Caki2 (cell line): ENCODE data around the gene ISL2. TPM values are rescaled to one million over a fixed set of nuclear protein-coding genes. Genes with fewer than 3 reads are reported as not detected.

Source experiments
- DNase-seq: peaks from one replicate; pipeline ENCODE4 v3.0.0-alpha.2; 2015; ENCODE audit warnings: low read depth
- in situ Hi-C: cut with HindIII; loops from 2 replicates; pipeline ENCODE4 v1.10.0; 2016; ENCODE audit warnings: low sequenced_read_pairs, low pct_unique_long_range_greater_than_20kb, mixed read lengths
- total RNA-seq: library from RNA; depleted of rRNA; stranded (reverse); fragments of >200 nt; shearing (Covaris generic); gene quantifications from 2 replicates; pipeline ENCODE4 v1.2.3, GENCODE V29; 2014; ENCODE audit warnings: low replicate concordance

Gene ISL2
- total RNA-seq, 1 experiment from 2014 or later = 8.1 TPM

DNA sequence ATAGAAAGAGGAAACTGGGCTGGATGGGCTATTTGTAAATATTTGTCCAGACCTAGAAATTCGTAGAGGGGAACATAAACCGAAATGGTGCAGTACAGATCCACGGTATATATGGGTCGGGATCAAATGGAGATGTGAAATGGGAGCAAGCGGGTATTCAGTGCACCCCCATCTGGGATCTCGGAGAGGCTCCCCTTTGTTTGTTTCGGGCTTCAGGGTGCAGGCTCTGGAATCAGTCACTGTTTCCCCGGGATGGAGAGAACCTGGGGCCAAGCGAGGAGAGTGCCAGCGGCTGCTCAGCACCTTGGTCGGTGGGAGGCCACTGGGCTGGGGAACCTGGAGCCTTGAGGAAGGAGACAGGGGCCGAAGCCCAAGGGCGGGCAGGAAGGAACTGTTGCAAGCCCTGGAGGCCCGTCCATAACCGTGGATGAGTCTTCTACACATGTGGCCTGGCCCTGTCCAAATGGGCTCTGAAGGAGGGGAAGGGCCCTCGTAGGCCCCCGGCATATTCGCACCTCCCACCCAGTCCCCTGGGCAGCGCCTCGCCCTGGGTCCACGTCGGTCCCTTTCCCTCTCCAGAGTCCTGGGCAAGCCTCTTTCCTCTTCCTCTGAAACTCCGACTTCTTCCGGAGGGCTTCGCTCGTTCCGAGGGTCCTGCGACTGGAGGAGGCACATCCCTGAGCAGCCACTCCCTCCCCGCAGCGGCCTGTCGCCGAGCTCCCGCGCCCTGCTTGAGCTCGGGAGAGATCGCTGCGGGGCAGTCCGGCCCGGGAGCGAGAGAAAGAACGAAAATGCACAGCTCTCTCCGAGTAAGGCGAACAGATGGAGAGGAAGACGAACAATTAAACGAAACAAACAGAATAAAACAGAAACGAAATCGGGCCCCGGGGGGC lies 3.0 kb downstream of the ISL2 start:
- no peak for DNase-seq
- in situ Hi-C loops = no loop called here

DNA sequence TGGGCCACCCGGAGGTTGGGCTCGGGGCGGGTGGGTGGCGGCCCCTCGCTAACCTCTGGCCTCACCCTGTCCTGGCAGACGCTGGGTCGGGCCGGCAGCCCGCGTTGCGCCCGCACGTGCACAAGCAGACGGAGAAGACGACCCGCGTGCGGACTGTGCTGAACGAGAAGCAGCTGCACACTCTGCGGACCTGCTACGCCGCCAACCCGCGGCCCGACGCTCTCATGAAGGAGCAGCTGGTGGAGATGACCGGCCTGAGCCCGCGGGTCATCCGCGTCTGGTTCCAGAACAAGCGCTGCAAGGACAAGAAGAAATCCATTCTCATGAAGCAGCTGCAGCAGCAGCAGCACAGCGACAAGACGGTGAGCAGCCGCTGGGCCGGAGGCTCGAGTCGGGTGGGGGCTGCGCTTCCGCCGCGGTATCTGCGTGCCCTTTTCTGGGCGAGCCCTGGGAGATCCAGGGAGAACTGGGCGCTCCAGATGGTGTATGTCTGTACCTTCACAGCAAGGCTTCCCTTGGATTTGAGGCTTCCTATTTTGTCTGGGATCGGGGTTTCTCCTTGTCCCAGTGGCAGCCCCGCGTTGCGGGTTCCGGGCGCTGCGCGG lies 3.7 kb downstream of the ISL2 start:
- no peak for DNase-seq
- in situ Hi-C loops = no loop called here

DNA sequence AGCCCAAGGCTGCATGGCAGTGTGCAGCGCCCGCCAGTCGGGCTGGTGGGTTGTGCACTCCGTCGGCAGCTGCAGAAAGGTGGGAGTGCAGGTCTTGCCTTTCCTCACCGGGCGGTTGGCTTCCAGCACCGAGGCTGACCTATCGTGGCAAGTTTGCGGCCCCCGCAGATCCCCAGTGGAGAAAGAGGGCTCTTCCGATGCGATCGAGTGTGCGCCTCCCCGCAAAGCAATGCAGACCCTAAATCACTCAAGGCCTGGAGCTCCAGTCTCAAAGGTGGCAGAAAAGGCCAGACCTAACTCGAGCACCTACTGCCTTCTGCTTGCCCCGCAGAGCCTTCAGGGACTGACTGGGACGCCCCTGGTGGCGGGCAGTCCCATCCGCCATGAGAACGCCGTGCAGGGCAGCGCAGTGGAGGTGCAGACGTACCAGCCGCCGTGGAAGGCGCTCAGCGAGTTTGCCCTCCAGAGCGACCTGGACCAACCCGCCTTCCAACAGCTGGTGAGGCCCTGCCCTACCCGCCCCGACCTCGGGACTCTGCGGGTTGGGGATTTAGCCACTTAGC lies 4.3 kb downstream of the ISL2 start:
- in situ Hi-C loops = no loop called here
- no peak for DNase-seq

DNA sequence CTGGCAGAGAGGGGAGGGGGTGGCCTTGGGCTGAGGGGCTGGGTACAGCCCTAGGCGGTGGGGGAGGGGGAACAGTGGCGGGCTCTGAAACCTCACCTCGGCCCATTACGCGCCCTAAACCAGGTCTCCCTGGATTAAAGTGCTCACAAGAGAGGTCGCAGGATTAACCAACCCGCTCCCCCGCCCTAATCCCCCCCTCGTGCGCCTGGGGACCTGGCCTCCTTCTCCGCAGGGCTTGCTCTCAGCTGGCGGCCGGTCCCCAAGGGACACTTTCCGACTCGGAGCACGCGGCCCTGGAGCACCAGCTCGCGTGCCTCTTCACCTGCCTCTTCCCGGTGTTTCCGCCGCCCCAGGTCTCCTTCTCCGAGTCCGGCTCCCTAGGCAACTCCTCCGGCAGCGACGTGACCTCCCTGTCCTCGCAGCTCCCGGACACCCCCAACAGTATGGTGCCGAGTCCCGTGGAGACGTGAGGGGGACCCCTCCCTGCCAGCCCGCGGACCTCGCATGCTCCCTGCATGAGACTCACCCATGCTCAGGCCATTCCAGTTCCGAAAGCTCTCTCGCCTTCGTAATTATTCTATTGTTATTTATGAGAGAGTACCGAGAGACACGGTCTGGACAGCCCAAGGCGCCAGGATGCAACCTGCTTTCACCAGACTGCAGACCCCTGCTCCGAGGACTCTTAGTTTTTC lies 4.9 kb downstream of the ISL2 start:
- DNase-seq = no peak
- in situ Hi-C loops = no loop called here

DNA sequence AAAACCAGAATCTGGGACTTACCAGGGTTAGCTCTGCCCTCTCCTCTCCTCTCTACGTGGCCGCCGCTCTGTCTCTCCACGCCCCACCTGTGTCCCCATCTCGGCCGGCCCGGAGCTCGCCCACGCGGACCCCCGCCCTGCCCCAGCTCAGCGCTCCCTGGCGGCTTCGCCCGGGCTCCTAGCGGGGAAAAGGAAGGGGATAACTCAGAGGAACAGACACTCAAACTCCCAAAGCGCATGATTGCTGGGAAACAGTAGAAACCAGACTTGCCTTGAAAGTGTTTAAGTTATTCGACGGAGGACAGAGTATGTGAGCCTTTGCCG lies 5.4 kb downstream of the ISL2 start:
- DNase-seq = no peak
- in situ Hi-C loops = no loop called here

DNA sequence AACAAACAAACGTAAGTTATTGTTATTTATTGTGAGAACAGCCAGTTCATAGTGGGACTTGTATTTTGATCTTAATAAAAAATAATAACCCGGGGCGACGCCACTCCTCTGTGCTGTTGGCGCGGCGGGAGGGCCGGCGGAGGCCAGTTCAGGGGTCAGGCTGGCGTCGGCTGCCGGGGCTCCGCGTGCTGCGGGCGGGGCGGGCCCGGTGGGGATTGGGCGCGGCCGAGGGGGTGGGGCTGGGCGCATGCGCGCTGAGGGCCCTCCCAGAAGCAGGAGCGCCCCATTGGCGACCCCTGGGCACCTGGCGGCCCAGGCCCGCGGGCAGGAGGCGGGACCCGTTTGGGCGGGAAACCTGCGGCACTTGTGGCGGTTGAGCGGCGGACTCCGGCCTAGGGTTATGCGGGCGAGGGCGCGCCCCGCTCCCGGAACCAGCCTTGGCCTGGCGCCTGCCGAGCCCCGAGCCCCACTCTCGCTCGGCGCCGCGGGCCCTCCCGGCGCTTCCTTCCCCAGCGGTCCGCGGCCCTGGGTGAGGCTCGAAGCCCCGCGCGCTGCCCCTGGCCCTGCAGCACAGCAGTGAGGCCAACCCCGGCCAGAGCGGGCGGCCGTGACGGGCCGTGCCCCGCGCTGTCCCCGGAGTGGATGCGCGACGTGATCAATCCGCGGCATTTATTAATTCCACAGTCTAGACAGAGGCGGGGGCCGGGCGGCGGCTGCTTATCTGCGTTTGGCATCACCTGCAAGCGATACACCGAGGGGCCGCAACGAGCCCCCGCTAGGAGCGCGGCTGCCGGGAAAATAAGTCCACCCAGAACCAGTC lies 6.0 kb downstream of the ISL2 start:
- no peak for DNase-seq
- in situ Hi-C loops = no loop called here

DNA sequence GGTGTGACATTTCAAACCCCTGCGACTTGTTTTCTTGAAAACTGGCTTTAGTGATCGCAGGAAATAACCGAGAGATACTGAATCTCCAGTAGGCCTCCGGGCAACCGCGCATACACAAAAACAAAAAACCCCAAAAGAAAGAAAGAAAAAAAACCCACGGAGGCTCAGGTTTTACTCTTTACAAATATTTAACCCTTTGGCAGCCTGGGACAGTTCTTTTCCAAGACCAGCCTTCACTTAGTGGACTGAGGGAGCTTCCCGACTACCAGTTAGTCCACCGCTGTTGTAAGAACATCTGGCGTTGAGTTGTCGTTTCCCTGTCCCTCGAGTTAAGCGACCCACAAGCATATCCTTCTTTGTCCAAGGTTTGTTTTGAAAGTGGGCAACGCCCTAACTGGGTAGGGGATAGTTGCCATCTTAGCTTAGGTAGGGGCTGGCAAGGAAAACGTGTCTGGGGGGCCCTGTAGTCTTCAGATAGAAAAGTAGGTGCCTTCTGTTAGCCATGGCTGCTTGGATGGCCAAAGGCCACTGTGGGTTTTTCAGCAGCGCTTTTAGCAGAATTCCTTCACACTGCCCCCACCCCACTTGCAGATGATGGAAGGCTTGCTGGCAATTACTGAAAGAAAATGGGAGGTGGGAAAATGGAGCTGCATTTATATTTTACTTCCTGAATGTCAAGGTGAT lies 6.9 kb downstream of the ISL2 start:
- in situ Hi-C loops = no loop called here
- DNase-seq = no peak

DNA sequence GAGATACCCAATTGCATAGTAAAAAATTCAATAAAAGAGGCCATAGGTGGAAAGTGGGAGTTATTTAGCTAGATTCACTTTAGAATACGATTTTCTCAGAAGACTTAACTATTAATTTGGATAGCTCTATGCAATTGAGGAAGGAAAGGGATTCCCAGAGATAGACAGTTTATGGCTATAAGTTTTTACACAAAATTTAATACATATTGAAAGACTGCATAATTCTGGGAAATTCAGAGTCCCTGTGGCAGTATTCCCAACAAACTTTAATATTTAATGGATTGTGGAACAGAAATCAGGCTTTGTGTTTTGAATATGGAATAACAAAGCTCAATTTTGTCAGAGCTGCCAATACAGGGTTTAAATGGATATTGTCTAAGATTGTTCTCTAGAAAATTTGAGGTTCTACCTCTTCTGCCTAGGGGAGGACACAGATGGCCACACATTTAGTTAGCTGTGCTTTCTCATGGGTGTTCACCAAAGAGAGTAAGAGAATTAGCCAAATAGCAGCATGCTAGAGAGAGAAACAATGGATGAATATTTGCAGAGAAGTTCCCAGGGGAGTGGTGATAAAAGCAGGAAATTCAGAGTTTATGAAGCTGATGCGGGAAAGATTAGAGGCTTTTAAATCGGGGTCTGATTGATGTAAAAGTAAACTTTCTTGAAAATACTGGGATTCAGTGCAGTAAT lies 8.5 kb downstream of the ISL2 start:
- in situ Hi-C loops = no loop called here
- no peak for DNase-seq

DNA sequence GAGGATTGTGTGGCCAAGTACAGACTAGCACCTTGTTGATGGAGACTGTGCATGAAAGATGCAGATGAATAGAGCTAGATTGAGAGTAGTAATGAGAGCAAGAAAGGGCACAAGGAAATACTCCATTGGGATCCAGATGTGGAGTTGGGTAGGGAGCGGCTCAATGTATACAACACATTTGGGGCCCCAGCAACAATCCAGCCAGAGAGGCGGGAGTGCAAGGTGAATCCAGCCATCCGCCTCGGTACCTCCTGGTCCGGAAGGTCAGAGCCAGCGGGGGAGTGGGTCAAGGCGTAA lies 9.0 kb downstream of the ISL2 start:
- no peak for DNase-seq
- in situ Hi-C loops = no loop called here

DNA sequence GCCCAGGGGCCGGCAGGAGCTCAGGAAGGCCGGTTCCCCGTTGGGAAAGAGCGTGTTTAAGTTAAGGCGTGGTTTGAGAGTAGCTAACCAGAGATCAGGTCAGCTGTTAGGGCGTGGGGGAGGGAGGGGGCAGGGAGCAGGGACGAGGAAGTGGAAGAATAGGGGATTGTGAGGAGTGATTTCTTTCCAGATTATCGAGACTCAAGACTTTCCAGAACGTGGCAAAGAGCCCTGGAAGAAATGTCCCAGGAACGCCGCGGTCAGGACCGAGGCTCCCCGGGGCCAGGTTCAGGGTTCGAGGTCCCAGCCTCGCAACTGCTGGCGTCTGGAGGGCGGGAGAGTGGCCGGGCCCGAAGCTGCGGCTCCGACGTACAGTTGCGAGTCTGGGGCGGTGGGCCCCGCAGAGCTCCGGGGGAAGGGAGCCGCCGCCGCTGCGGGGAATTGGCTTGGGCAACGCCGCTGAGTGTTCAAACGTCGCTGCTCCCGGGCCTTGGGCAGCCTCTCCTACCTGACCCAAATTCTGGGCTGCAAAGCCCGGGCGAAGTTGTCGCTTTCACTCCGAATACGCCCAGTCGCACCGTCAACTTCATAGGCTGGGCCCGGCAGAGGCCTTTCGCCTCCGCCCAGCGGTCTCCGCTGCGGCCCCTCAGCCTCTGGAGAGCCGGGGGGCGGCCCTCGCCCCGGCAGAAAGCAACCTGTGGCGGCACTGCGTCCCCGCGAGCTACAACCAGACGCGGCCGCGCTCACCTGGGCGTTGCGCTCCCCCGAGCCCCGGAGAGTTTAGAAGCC lies 9.5 kb downstream of the ISL2 start:
- in situ Hi-C loops = no loop called here
- no peak for DNase-seq

DNA sequence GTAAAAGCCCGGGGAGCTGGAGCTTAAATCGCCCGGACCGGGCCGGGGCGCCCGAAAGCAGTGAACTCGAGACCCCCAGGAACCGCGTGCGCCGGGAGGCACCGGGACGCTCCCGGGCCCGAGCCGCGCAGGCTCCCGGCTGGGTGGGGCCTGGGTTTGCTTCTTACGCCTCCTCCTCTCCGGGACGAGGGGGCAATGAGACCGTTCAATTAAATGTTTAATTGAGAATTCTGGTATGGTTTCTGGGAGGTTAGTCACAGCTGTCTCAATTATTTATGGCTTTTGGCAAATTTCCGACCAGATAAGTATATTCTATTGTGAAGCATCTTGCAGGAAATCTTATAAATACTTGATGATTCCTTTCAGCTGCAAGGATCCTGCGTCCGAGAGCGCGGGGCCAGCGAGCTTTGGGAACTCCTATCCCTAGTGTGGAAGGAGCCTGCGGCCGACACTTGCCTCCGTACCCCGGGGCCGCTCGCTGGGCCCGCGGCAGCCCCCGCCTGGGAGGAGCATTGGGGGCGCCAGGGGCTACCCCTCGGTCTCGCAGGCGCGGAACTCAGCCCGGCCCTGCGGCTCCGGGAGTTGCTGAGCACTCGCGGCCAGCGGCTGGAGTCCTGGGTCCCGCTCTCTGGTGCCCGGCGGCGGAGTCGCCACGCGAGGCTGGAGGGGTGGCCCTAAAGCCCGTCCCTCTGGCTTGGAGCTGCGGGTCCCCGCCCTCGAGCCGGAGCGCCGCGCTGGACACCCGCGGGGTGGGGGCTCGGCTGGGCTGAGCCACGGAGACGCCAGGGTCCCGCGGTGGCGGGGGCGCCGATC lies 10.3 kb downstream of the ISL2 start:
- in situ Hi-C loops = no loop called here

DNA sequence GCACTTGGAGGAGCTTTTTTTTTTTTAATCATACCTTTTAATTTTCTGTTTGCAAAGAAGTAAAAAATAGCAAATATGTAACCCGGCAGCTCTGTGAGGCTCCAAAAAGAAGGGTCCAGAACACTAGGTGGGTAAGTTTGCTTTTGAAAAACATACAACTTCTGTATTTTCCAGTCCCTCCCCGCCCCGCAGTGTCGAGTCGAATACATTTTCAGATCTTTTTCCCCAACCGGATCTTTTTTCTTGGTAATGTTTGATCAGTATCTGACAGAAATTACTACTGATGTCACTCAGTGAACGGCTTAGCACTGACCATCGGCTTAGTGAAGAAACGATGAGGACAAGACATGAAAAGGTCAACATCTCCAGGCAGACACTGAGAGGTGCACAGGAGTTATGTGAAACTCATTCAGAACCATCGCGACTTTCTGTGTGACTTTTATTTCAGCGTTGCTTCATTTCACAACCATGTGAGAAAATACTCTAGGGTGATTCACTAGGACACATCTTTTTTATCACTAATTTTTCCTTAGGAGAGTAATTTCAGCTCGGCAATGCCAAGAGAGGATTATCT lies 11.0 kb downstream of the ISL2 start:
- in situ Hi-C loops = no loop called here
- no peak for DNase-seq

More for the DNA sequence above, 10.3 kb downstream of the ISL2 start:
- no peak for DNase-seq

DNA sequence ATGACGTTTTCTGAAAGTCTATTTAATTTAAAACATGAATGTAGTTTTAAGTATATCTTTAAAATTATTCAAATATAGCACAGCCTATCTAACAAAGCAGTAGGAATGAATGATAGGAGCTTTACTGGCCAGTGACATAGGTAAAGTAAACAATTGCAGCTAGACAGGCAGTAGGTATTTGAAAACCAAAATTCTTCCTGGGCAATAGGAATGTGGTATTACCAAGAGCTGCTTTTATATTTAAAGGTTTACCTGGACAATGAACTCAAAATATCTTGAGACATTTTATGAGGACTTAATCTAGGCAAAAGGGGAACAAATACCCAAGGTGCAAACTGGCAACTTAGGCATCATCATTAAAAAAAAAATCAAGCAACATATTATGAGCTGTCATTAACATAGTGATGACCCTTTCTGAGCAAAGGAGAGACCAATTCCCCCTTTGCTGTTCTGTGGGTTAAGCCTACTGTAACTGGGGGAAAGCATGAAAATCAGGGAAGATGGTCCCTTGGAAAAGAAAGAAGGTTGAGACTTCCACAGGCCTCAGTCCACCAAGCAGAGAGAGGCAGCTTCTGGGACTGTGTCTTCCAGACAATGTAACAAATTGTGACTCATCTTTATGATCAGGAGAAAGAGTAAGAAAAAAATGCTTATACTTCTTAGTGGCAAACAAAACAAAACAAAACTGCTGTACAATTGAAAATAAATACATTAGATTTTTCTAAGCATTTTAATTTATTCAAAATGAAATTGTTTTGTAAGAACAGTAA lies 12.9 kb downstream of the ISL2 start:
- DNase-seq = no peak
- in situ Hi-C loops = no loop called here

DNA sequence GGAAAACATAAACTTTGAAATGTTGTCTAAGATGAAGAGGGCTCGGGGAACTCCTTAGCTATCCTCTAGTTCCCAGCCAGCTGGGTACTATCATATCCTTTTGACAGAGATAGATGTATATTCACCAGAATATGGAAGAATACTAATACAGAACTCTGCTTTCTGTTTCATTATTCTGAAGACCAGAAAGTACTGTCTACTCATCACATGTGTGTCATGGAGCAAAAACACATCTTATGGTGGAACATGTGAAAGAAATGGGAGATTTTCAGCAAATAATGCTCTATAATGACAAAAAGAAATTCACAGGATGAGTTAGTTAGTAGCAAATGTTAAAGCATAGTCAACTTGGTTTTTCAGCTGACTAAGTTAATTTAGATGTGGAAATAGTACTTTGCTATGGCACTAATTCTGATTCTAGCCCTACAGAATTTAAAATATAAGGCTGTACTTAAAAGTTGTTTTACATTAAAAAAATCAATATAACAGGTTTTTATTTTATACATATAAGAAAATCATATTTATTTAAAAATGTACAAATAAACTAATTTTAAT lies 16.5 kb downstream of the ISL2 start:
- in situ Hi-C loops = no loop called here
- DNase-seq = no peak

DNA sequence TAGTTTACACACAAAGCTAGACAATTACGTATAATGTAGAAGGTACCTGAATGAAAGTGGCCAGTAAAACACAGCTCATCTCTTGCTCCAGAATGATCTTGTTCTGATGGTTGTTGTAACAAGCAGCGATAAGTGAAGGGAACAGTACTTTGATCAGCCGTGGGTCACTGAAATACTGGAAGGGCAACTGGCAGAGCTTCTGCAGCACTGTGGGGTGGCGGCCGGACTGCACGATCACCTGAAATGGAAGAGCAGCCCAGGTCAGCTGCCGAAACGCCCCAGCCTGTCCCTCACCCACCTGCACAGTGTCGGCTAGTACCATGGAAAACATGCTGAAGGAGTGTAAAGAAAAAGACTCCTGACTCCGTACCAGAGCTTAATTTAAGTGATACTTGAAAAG lies 17.3 kb downstream of the ISL2 start:
- in situ Hi-C loops = no loop called here
- DNase-seq = no peak
